PC-3 (cell line): ENCODE results near the gene CFAP46. TPM values are rescaled to one million over a fixed set of nuclear protein-coding genes. Genes with fewer than 3 reads are reported as not detected.

Experiments
- ATAC-seq: fragments of 200-7000 bp; cut with Tn5 transposase; 2 replicates; pipeline ENCODE4 v1.9.1; 2020; ENCODE audit warnings: mild to moderate bottlenecking, moderate library complexity
- BruUV-seq: library from RNA; stranded (reverse); fragments of 400-500 nt; replicated peaks from 2 replicates; lab custom pipeline; 2021; lab: Mats Ljungman, UMichigan
- CTCF ChIA-PET: fragments of 300-600 bp; sonication (Branson Sonifier 250); formaldehyde crosslinking; loops from one replicate; lab custom pipeline; 2022; ENCODE audit warnings: antibody characterized with exemption; lab: Charles Lee
- POLR2A ChIA-PET: fragments of 300-600 bp; sonication (Branson Sonifier 250); formaldehyde crosslinking; loops from one replicate; lab custom pipeline; 2022; ENCODE audit warnings: antibody characterized with exemption; ENCODE audit not compliant: unreplicated experiment; lab: Charles Lee
- DNase-seq: peaks from one replicate; pipeline ENCODE4 v3.0.0-alpha.2; 2015
- H2AFZ ChIP-seq: fragments of 300-600 bp; sonication (generic); 2 replicates; pipeline ENCODE4 v1.6.0; 2016; ENCODE audit warnings: antibody characterized with exemption, low read length
- H3F3A ChIP-seq: fragments of 300-600 bp; sonication (generic); one replicate; pipeline ENCODE4 v1.6.0; 2017; ENCODE audit warnings: antibody characterized with exemption, low read length, control low read depth, mild to moderate bottlenecking; ENCODE audit not compliant: unreplicated experiment
- H3K27ac ChIP-seq: fragments of 300-600 bp; sonication (generic); 2 replicates; pipeline ENCODE4 v1.5.1; 2016; ENCODE audit warnings: mild to moderate bottlenecking, low read length
- H3K27me3 ChIP-seq: fragments of 300-600 bp; sonication (generic); 2 replicates; pipeline ENCODE4 v1.6.1; 2016; ENCODE audit warnings: low read length, mixed read lengths
- H3K36me3 ChIP-seq: fragments of 300-600 bp; sonication (generic); 2 replicates; pipeline ENCODE4 v1.6.1; 2016; ENCODE audit warnings: low read depth, mixed run types, low read length, mixed read lengths
- H3K4me1 ChIP-seq: fragments of 300-600 bp; sonication (generic); 2 replicates; pipeline ENCODE4 v1.5.1; 2016; ENCODE audit warnings: low read length; ENCODE audit not compliant: insufficient read depth
- H3K4me2 ChIP-seq: fragments of 300-600 bp; sonication (generic); 2 replicates; pipeline ENCODE4 v1.6.0; 2016; ENCODE audit warnings: low read length
- H3K4me3 ChIP-seq: fragments of 300-600 bp; sonication (generic); 2 replicates; pipeline ENCODE4 v1.5.1; 2016; ENCODE audit warnings: mild to moderate bottlenecking, low read length, mixed read lengths
- H3K79me2 ChIP-seq: fragments of 300-600 bp; sonication (generic); 2 replicates; pipeline ENCODE4 v1.6.1; 2017; ENCODE audit warnings: low read length, mixed read lengths
- H3K9ac ChIP-seq: fragments of 300-600 bp; sonication (generic); 2 replicates; pipeline ENCODE4 v1.6.0; 2016; ENCODE audit warnings: mild to moderate bottlenecking, low read length
- H3K9me2 ChIP-seq: fragments of 300-600 bp; sonication (generic); replicated peaks from 2 replicates; pipeline ENCODE4 v1.6.1; 2016; ENCODE audit warnings: mixed run types, low read length, mixed read lengths
- H3K9me3 ChIP-seq: fragments of 300-600 bp; sonication (generic); 2 replicates; pipeline ENCODE4 v1.6.1; 2016; ENCODE audit warnings: low read length, mixed read lengths
- H4K20me1 ChIP-seq: fragments of 300-600 bp; sonication (generic); 2 replicates; pipeline ENCODE4 v1.6.1; 2016; ENCODE audit warnings: low read length, mixed read lengths
- EZH2 ChIP-seq: fragments of 300-600 bp; sonication (generic); IDR thresholded peaks from one replicate; pipeline ENCODE4 v1.6.1; 2017; ENCODE audit warnings: antibody characterized with exemption, mild to moderate bottlenecking, low read length; ENCODE audit not compliant: unreplicated experiment
- EZH2phosphoT487 ChIP-seq: fragments of 300-600 bp; sonication (generic); IDR thresholded peaks from 2 replicates; pipeline ENCODE4 v1.6.1; 2018; ENCODE audit warnings: mild to moderate bottlenecking, antibody characterized with exemption, low read length, borderline replicate concordance
- intact Hi-C: fragments of 100-400 bp; cut with micrococcal nuclease; formaldehyde crosslinking; loops from 2 replicates; pipeline ENCODE4 v1.9.0; 2023
- total RNA-seq: library from RNA; depleted of rRNA; stranded (reverse); fragments of >200 nt; gene quantifications from 2 replicates; pipeline ENCODE4 v1.2.3, GENCODE V29; 2014
- TF ChIP-seq, protein P1 (sequence below): fragments of 300-600 bp; sonication (generic); conservative IDR thresholded peaks from 2 replicates; pipeline ENCODE4 v1.5.1; 2017; ENCODE audit warnings: antibody characterized with exemption, low read depth, mild to moderate bottlenecking, low read length

The CFAP46 gene
- total RNA-seq, 1 experiment from 2014 or later, result 0.04 TPM

DNA sequence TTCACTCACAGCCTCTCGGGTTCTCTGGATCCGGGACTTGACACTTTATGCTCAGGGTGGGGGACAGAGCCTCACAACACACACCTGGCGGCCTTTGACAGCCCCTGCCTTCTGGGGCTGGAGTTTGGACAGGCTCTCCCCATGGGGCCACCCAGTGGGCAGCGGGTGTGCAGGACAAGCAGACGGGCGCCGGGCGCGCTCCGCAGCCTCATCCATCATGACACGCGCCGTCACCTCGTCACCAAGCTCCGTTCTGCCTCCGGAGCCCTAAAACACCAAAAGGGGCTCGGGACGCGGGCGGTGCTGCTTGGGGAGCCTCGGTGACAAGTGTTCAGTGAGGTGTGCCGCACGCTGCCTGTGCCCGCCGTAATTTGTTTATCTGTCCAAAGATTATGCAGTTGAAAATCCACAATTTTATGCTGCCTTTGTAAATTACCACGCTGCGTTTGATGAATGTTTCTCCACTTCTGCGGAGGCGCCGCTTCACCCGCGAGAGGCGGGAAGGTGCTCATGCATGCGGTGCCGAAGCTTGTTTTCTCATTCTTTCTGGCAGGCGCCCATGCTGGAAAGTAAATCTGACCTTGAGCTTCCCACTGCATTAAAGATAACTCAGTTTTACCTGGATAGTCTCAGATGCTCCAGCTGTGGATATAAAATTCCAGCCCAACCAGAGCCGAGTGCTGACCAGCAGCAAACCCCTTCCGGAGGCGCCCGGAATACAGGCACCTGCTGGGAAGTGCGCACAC lies 162.6 kb downstream of the CFAP46 start:
- H3F3A ChIP-seq, result no peaks in the 10 kb centered on the region
- TF ChIP-seq EZH2 (no peak), EZH2phosphoT487 (no peak)
- TF ChIP-seq, protein P1, sequence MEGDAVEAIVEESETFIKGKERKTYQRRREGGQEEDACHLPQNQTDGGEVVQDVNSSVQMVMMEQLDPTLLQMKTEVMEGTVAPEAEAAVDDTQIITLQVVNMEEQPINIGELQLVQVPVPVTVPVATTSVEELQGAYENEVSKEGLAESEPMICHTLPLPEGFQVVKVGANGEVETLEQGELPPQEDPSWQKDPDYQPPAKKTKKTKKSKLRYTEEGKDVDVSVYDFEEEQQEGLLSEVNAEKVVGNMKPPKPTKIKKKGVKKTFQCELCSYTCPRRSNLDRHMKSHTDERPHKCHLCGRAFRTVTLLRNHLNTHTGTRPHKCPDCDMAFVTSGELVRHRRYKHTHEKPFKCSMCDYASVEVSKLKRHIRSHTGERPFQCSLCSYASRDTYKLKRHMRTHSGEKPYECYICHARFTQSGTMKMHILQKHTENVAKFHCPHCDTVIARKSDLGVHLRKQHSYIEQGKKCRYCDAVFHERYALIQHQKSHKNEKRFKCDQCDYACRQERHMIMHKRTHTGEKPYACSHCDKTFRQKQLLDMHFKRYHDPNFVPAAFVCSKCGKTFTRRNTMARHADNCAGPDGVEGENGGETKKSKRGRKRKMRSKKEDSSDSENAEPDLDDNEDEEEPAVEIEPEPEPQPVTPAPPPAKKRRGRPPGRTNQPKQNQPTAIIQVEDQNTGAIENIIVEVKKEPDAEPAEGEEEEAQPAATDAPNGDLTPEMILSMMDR, result no peak
- H4K20me1 ChIP-seq, result no peaks in the 10 kb centered on the region
- no peak overlapping the region for H2AFZ ChIP-seq
- H3K36me3 ChIP-seq, result no peaks in the 10 kb centered on the region
- no peak overlapping the region for H3K4me2 ChIP-seq
- no peak overlapping the region for H3K27ac ChIP-seq
- H3K4me3 ChIP-seq, result no peak overlapping the region
- POLR2A ChIA-PET, result no interaction called here
- DNase-seq (no peak), ATAC-seq (no peak)
- H3K4me1 ChIP-seq, result no peaks in the 10 kb centered on the region
- no peak overlapping the region for H3K9ac ChIP-seq
- H3K27me3 ChIP-seq, result no peaks in the 10 kb centered on the region
- CTCF ChIA-PET, result no interaction called here
- no peaks in the 10 kb centered on the region for H3K79me2 ChIP-seq
- H3K9me2 ChIP-seq, result no peaks in the 10 kb centered on the region
- intact Hi-C loops, result no loop called here
- no TSS peak for BruUV-seq
- no peaks in the 10 kb centered on the region for H3K9me3 ChIP-seq

DNA sequence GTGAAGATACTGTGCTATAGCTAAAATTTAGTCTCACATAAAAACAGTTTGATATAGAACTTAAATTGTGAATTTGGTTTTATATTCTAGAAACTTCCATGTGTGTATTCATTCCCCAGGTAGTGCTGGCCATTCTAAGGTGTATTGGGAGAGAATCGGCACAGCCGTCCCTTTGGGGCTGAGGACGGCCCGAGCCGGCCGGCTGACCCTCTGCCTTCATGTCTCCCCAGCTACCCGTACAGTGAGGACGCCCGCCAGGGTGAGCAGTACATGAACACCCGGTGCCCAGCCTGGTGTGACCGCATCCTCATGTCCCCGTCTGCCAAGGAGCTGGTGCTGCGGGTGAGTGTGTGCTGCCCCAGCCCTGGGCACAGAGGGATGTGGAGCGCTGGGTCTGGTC lies 164.9 kb downstream of the CFAP46 start:
- TF ChIP-seq, protein P1, result no peak
- TF ChIP-seq EZH2 (no peak), EZH2phosphoT487 (no peak)
- no peak overlapping the region for H3K9ac ChIP-seq
- no peak overlapping the region for H2AFZ ChIP-seq
- BruUV-seq, result no TSS peak
- H3F3A ChIP-seq, result no peaks in the 10 kb centered on the region
- ChIA-PET POLR2A (no interaction called here), CTCF (no interaction called here)
- H3K79me2 ChIP-seq, result no peaks in the 10 kb centered on the region
- no peaks in the 10 kb centered on the region for H4K20me1 ChIP-seq
- no peak overlapping the region for H3K4me2 ChIP-seq
- no peak overlapping the region for H3K4me3 ChIP-seq
- intact Hi-C loops, result no loop called here
- no peaks in the 10 kb centered on the region for H3K4me1 ChIP-seq
- DNase-seq (no peak), ATAC-seq (no peak)
- H3K9me3 ChIP-seq, result no peaks in the 10 kb centered on the region
- H3K27ac ChIP-seq, result no peak overlapping the region
- no peaks in the 10 kb centered on the region for H3K9me2 ChIP-seq
- H3K36me3 ChIP-seq, result no peaks in the 10 kb centered on the region
- H3K27me3 ChIP-seq, result no peaks in the 10 kb centered on the region

DNA sequence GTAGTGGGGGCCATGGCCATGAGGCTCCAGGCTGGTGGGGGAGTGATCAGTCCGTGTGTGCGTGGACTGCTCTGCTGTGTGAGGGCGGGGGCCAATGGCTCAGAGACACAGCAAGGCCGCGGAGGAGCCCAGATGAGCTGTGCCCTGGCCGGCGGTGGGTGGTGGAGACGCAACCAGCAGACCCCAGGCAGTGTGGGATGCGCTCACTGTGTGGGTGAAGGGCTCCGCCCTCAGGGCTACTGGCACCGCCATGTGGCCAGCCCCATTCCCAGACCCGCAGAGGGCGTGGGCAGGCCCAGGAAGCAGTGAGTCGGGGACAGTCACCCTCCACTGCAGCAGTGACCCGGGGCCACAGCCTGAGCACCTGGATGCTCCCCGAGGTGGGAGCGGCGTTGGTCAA lies 165.5 kb downstream of the CFAP46 start:
- Histone ChIP-seq H3K4me1 (no peaks in the 10 kb centered on the region), H4K20me1 (no peaks in the 10 kb centered on the region), H3K27me3 (no peaks in the 10 kb centered on the region), H3K27ac (no peak overlapping the region), H3K4me3 (no peak overlapping the region), H3K9ac (no peak overlapping the region), H3K9me3 (no peaks in the 10 kb centered on the region), H3K9me2 (no peaks in the 10 kb centered on the region), H2AFZ (no peak overlapping the region), H3F3A (no peaks in the 10 kb centered on the region), H3K4me2 (no peak overlapping the region), H3K79me2 (no peaks in the 10 kb centered on the region), H3K36me3 (no peaks in the 10 kb centered on the region)
- intact Hi-C loops, result no loop called here
- ATAC-seq (no peak), DNase-seq (no peak)
- POLR2A ChIA-PET, result no interaction called here
- TF ChIP-seq EZH2, result no peak
- TF ChIP-seq EZH2phosphoT487, result no peak
- TF ChIP-seq, protein P1, result no peak
- CTCF ChIA-PET, result no interaction called here
- BruUV-seq, result no TSS peak
